Testis (tissue), 2 donors: ENCODE measurements around the gene SIX4.

Experiments used
- CTCF ChIP-seq, 3 experiments: fragments of 450-650 bp in 2 of 3; fragments of 200-600 bp in 1 of 3; sonication (generic) in 1 of 3; IDR thresholded peaks; one replicate each; pipeline ENCODE4 v1.5.1; 2016 to 2019; ENCODE audit warnings: antibody characterized with exemption in 3 of 3, mild to moderate bottlenecking in 2 of 3, moderate library complexity in 1 of 3
- POLR2A ChIP-seq: fragments of 450-650 bp; IDR thresholded peaks from one replicate; pipeline ENCODE4 v1.6.1; 2017; ENCODE audit warnings: antibody characterized with exemption, mild to moderate bottlenecking, moderate library complexity

- TF ChIP-seq CTCF (IDR thresholded peaks at IDR 0.05), result no peak
- no peak for TF ChIP-seq POLR2A
These were observed 3.2 kb downstream of the SIX4 start for GRCh38 chr14:60720962-60721325.
